Keratinocyte (primary cell): ENCODE data around the gene BOC.

Experiments
- EZH2 ChIP-seq: IDR thresholded peaks from one replicate; pipeline ENCODE4 v1.6.1; 2012; ENCODE audit warnings: inconsistent platforms, mild to moderate bottlenecking, low read length, moderate library complexity
- TF ChIP-seq, protein P1 (sequence below), 3 experiments: IDR thresholded peaks in 1 of 3; conservative IDR thresholded peaks in 1 of 3; optimal IDR thresholded peaks in 1 of 3; 2 replicates in 2 of 3; 3 replicates in 1 of 3; pipeline versions ENCODE3 to v1.5.1; 2011; ENCODE audit warnings: low read length in 3 of 3, mild to moderate bottlenecking in 3 of 3, moderate library complexity in 2 of 3, control low read depth in 1 of 3, inconsistent platforms in 1 of 3; ENCODE audit not compliant: insufficient read depth in 2 of 3; ENCODE audit errors: extremely low read depth in 1 of 3

DNA sequence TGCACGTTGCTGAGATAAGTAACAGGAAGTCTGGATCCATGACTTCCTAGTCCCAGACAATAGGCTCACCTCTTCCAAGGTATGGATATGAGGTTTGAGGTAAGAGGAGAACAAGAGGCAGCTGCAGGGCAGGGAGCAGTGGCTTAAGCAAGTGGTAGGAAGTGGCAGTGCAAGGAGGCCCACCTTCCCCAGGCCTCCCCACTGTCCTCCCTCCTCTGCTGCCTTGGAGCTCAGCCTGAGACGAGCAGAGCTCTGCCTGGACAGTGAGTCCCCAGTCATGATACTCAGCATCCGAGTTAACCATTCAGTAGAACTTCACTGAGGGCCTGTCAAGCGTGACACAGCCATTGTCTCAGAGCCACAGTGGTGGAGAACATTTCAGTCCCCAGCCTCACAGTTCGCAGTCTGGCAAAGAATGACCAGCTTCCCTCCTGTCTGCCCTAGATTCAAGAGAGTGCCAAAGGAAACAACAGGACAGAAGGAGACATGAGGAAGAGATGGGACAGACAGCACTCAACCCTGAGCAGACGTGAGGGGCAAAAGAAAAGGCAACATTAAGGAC is 41.4 kb upstream of the BOC start:
- TF ChIP-seq, protein P1, sequence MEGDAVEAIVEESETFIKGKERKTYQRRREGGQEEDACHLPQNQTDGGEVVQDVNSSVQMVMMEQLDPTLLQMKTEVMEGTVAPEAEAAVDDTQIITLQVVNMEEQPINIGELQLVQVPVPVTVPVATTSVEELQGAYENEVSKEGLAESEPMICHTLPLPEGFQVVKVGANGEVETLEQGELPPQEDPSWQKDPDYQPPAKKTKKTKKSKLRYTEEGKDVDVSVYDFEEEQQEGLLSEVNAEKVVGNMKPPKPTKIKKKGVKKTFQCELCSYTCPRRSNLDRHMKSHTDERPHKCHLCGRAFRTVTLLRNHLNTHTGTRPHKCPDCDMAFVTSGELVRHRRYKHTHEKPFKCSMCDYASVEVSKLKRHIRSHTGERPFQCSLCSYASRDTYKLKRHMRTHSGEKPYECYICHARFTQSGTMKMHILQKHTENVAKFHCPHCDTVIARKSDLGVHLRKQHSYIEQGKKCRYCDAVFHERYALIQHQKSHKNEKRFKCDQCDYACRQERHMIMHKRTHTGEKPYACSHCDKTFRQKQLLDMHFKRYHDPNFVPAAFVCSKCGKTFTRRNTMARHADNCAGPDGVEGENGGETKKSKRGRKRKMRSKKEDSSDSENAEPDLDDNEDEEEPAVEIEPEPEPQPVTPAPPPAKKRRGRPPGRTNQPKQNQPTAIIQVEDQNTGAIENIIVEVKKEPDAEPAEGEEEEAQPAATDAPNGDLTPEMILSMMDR (optimal IDR thresholded peaks at IDR 0.05 in 1 of 3, IDR thresholded peaks at IDR 0.05 in 1 of 3, conservative IDR thresholded peaks at IDR 0.05 in 1 of 3; ENCODE audit: extremely low read depth in 1 of 3, insufficient read depth in 2 of 3, low read length in 3 of 3): no peak
- TF ChIP-seq EZH2: no peak
